ENCODE results near the gene CRYBG1. TPM values are rescaled to one million over a fixed set of nuclear protein-coding genes. Genes with fewer than 3 reads are reported as not detected.

The CRYBG1 gene
- total and polyA plus RNA-seq, 10 of the 15 experiments (the other 5 are each of a cell fraction or from before 2014, with no cell fraction given): 6.5 to 57.0 (median 25.2) TPM

DNA sequence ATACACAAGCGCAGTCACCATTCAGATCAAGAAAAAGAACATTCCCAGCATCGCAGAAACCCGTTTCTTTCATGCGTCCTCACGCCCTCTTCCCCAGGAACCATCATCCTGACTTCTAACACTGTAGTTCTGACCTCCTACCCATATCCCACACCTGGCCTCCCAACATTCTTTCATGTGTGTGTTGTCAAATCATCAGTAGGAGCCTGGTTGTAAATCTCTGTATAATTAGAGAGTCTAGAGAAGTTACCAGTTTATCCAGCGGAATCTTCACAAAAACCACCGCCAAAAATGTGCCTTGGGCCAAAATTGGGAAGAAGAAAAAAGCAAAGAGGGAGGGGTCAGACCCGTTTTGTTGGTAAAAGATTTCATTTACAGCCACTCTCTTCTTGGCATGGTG, 177.1 kb downstream of the CRYBG1 start:
- Histone ChIP-seq H3K9ac (ENCODE audit: control insufficient read depth, insufficient read depth, low read length) (no peak overlapping the region), H4K20me1 (ENCODE audit: control insufficient read depth, insufficient read depth) (no peaks in the 10 kb centered on the region), H3K79me2 (ENCODE audit: control insufficient read depth, insufficient read depth, low read length) (peaks cover 2% of the 10 kb centered on the region; the same call in 1 of the 2 replicates), H3K4me3 (no peak overlapping the region), H3K9me3 (replicated peaks; ENCODE audit: control insufficient read depth, insufficient read depth, low read length) (no peaks in the 10 kb centered on the region), H3K27me3 (replicated peaks in 1 of 2; ENCODE audit: control insufficient read depth in 2 of 2, insufficient read depth in 2 of 2, low read length in 1 of 2) (no peaks in the 10 kb centered on the region), H3K27ac (ENCODE audit: control insufficient read depth, insufficient read depth) (no peak overlapping the region), H2AFZ (ENCODE audit: control insufficient read depth, low read depth, low read length) (no peak overlapping the region), H3K4me1 (ENCODE audit: control insufficient read depth, insufficient read depth, low read length) (peaks cover 16% of the 10 kb centered on the region), H3K4me2 (ENCODE audit: control insufficient read depth, insufficient read depth) (no peak overlapping the region), H3K36me3 (ENCODE audit: control insufficient read depth in 2 of 2, insufficient read depth in 2 of 2, low read length in 1 of 2) (peaks cover 3 to 33% of the 10 kb centered on the region in 2 experiments)
- DNase-seq (ENCODE audit: low read depth, low spot score) (no peak), FAIRE-seq (no peak), ATAC-seq (no peak)
- RAD21 ChIA-PET (ENCODE audit: unreplicated experiment): interaction anchor here (1.0 to 1.2 kb wide), 2 partner anchors 15 to 18 kb away, joined by 4 to 5 read pairs; no protein-coding TSS in a partner anchor
- SMC1A ChIA-PET (ENCODE audit: uncharacterized antibody, unreplicated experiment): interaction anchor here (0.7 to 2.5 kb wide), 9 partner anchors 9 to 28 kb away, joined by 3 to 10 read pairs (median 4); no protein-coding TSS in a partner anchor
- intact Hi-C loops (cut with micrococcal nuclease; ENCODE audit: unreplicated experiment): no loop called here
- CTCF ChIA-PET: no interaction called here
- in situ Hi-C loops (cut with MboI): no loop called here
- TF ChIP-seq TAF1 (IDR thresholded peaks at IDR 0.05; ENCODE audit: borderline replicate concordance, low read depth, low read length) (no peak), ZBTB11 (CRISPR knock-in tag; IDR thresholded peaks at IDR 0.05) (no peak), E2F8 (IDR thresholded peaks at IDR 0.05; ENCODE audit: low read depth, partially characterized antibody) (no peak), CEBPB (IDR thresholded peaks at IDR 0.05; ENCODE audit: borderline replicate concordance in 1 of 2, low read depth in 2 of 2, low read length in 2 of 2) (no peak), MEF2A (IDR thresholded peaks at IDR 0.05; ENCODE audit: insufficient read depth, low read depth, low read length) (no peak), IKZF1 (conservative IDR thresholded peaks at IDR 0.05) (no peak), NRF1 (conservative IDR thresholded peaks at IDR 0.05; ENCODE audit: low read depth, low read length) (no peak), TCF7 (IDR thresholded peaks at IDR 0.05; ENCODE audit: borderline replicate concordance) (no peak), MEF2B (IDR thresholded peaks at IDR 0.05; ENCODE audit: partially characterized antibody, poor library complexity, severe bottlenecking) (no peak)
- TF ChIP-seq, protein P1, sequence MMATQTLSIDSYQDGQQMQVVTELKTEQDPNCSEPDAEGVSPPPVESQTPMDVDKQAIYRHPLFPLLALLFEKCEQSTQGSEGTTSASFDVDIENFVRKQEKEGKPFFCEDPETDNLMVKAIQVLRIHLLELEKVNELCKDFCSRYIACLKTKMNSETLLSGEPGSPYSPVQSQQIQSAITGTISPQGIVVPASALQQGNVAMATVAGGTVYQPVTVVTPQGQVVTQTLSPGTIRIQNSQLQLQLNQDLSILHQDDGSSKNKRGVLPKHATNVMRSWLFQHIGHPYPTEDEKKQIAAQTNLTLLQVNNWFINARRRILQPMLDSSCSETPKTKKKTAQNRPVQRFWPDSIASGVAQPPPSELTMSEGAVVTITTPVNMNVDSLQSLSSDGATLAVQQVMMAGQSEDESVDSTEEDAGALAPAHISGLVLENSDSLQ (IDR thresholded peaks at IDR 0.05): no peak
- TF ChIP-seq, protein P2, sequence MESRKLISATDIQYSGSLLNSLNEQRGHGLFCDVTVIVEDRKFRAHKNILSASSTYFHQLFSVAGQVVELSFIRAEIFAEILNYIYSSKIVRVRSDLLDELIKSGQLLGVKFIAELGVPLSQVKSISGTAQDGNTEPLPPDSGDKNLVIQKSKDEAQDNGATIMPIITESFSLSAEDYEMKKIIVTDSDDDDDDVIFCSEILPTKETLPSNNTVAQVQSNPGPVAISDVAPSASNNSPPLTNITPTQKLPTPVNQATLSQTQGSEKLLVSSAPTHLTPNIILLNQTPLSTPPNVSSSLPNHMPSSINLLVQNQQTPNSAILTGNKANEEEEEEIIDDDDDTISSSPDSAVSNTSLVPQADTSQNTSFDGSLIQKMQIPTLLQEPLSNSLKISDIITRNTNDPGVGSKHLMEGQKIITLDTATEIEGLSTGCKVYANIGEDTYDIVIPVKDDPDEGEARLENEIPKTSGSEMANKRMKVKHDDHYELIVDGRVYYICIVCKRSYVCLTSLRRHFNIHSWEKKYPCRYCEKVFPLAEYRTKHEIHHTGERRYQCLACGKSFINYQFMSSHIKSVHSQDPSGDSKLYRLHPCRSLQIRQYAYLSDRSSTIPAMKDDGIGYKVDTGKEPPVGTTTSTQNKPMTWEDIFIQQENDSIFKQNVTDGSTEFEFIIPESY (IDR thresholded peaks at IDR 0.05): no peak
- WGBS (ENCODE audit: insufficient coverage, insufficient replicate concordance, low lambda C conversion rate, missing lambda C conversion rate): 50% methylated on average over 8 of the region's 8 CpGs
- BruUV-seq (replicated peaks): no TSS peak
- POLR2A ChIA-PET: interaction anchor here (1.1 to 1.6 kb wide), 2 partner anchors 8 to 17 kb away, joined by 3 to 5 read pairs; no protein-coding TSS in a partner anchor
